ENCODE results near the gene RRP36. TPM values are rescaled to one million over a fixed set of nuclear protein-coding genes. Genes with fewer than 3 reads are reported as not detected.

Gene RRP36
- total RNA-seq, 1 donor from 2014 or later = 20.6 TPM

DNA sequence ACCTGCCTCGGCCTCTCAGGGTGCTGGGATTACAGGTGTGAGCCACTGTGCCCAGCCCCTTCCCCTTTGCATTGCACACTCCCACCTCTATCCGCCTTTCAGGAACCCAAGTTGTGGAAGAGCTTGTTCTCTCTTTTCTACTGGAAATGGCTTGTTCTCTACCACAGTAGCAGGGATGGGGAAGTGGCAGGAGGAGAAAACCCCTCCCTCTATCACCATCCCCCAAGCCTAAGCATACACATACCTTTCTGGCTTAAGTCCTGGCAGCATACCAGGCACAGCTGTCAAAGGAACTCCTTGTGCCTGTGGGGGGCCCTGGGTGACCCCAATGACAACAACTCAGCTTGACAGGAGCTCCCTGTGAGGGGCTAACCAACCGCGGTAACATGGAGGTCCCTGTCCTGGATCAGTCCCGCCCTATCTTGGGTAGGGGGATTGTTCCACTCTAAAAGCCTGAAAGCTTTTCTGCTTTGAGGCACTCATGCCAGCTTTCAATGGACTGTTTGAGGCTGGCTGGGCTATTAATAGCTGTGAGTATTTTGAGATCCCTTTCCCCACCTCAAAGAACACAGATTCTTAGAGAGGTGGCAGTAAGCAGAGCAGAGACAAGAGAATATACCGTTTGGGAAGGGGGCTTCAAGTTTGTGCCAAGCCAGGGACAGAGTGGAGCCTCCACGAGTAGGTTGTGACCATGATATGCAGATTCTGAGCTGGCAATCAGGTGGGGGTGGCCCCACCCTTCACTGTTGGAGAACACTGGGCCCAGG is 5.1 kb upstream of the RRP36 start:
- Histone ChIP-seq H3K36me3 (peaks cover 32 to 33% of the 10 kb centered on the region in 2 donors), H3K4me1 (peaks cover 18 to 39% of the 10 kb centered on the region in 2 donors), H3K27me3 (no peaks in the 10 kb centered on the region), H3K9me3 (no peaks in the 10 kb centered on the region), H3K4me3 (peak overlapping the region in 1 of 2 donors; percentile 76), H3K27ac (peak overlapping the region; percentile 27 to 82)
- intact Hi-C loops (cut with DNase I) = no loop called here
- no peak for DNase-seq (ENCODE audit: low spot score in 2 of 2)
- TF ChIP-seq, protein P1, sequence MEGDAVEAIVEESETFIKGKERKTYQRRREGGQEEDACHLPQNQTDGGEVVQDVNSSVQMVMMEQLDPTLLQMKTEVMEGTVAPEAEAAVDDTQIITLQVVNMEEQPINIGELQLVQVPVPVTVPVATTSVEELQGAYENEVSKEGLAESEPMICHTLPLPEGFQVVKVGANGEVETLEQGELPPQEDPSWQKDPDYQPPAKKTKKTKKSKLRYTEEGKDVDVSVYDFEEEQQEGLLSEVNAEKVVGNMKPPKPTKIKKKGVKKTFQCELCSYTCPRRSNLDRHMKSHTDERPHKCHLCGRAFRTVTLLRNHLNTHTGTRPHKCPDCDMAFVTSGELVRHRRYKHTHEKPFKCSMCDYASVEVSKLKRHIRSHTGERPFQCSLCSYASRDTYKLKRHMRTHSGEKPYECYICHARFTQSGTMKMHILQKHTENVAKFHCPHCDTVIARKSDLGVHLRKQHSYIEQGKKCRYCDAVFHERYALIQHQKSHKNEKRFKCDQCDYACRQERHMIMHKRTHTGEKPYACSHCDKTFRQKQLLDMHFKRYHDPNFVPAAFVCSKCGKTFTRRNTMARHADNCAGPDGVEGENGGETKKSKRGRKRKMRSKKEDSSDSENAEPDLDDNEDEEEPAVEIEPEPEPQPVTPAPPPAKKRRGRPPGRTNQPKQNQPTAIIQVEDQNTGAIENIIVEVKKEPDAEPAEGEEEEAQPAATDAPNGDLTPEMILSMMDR (IDR thresholded peaks at IDR 0.05) = no peak

DNA sequence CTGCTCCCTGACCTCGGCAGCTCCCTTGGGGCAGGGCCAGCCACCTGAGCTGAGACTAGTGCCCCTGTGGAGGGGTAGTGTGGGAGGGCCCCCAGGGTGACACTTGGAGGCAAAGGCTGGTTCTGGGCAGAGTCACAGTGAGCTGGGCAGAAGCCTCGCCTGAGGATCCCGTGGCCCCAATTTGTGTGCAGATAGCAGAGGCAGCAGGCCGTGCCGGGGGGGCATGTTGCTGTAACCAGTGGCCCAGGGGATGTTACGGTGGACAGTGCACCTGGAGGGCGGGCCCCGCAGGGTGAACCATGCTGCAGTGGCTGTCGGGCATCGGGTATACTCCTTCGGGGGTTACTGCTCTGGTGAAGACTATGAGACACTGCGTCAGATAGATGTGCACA is 4.5 kb upstream of the RRP36 start:
- peaks cover 18 to 39% of the 10 kb centered on the region in 2 donors for H3K4me1 ChIP-seq
- H3K27me3 ChIP-seq = no peaks in the 10 kb centered on the region
- peaks cover 27 to 28% of the 10 kb centered on the region in 2 donors for H3K36me3 ChIP-seq
- intact Hi-C loops (cut with DNase I) = no loop called here
- TF ChIP-seq, protein P1 (IDR thresholded peaks at IDR 0.05) = no peak
- no peaks in the 10 kb centered on the region for H3K9me3 ChIP-seq
- peak overlapping the region in 1 of 2 donors; percentile 76 for H3K4me3 ChIP-seq
- H3K27ac ChIP-seq = peak overlapping the region; percentile 27 to 82
- no peak for DNase-seq (ENCODE audit: low spot score in 2 of 2)

DNA sequence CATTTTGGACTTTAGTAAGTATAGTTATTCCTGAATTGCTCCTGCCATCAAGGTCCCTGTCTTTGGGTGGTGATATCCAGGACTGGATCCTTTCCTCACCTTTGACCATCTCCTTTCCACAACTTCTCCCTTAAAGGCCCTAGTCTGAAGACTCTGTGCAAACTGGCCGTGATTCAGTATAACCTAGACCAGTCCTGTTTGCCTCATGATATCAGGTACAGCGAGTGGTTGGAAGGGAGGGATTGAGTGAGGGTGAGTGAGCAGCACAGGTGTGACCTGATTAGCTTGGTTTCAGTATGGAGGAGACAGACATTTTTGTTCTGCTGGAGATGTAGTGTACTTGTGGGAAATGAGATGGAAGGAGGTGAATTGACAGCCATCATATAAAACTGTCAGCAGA is 2.3 kb upstream of the RRP36 start:
- intact Hi-C loops (cut with DNase I) = no loop called here
- Histone ChIP-seq H3K4me1 (peaks cover 22 to 43% of the 10 kb centered on the region in 2 donors), H3K9me3 (no peaks in the 10 kb centered on the region), H3K27ac (no peak overlapping the region), H3K36me3 (peaks cover 25 to 27% of the 10 kb centered on the region in 2 donors), H3K4me3 (no peak overlapping the region), H3K27me3 (no peaks in the 10 kb centered on the region)
- TF ChIP-seq, protein P1 (IDR thresholded peaks at IDR 0.05) = no peak
- no peak for DNase-seq (ENCODE audit: low spot score in 2 of 2)

DNA sequence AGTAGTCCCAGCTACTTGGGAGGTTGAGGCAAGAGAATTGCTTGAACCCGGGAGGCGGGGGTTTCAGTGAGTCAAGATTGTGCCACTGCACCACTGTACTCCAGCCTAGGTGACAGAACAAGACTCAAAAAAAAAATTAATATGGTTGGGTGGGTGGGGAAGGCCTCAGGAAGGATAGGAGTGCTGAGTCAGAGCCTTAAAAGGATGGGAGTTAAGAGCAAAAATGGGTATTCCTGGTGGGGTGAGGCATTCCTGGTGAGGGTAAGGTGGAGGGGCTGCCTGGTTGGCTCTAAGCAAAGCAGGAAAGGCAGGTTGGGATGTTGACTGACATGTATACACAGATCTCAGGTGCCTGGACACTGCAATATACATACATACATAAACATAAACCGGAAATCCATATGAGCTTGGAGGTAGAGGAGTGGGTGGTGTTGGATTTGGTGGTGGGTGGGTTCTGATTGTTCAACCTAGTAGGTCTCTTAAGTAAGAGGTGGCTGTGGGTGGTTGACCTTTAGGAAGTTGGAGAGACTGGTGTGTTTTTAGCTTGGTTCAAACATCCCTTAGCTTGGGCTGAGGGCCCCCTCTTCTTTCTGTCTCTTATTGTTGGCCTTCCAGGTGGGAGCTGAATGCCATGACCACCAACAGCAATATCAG is 1.2 kb upstream of the RRP36 start:
- Histone ChIP-seq H3K36me3 (peaks cover 34 to 35% of the 10 kb centered on the region in 2 donors), H3K9me3 (no peaks in the 10 kb centered on the region), H3K27ac (peak overlapping the region; percentile 79 to 95), H3K4me3 (no peak overlapping the region), H3K4me1 (peaks cover 22 to 40% of the 10 kb centered on the region in 2 donors), H3K27me3 (no peaks in the 10 kb centered on the region)
- no peak for DNase-seq (ENCODE audit: low spot score in 2 of 2)
- TF ChIP-seq, protein P1 (IDR thresholded peaks at IDR 0.05) = no peak
- intact Hi-C loops (cut with DNase I) = no loop called here

DNA sequence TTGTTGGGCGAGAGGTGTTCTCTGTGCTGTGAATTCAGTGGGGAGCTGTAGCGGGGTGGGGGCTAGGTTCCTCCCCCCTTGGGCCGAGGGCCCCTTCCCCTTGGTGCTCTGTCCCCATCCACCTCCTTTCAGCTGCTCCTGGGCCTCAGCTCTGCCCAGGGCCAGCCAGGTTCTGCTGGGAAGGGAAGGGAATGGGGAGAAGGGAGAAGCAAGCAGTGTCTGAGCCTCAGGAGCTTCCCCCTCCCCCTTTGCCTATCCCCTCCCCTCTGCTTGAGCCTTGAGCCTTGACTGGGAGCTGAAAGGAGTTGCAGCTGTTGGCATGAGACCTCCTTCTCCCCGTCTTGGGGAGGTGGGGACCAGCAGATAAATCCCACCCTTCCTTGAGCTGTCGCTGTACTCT is 576 bp upstream of the RRP36 start:
- peaks cover 22 to 33% of the 10 kb centered on the region in 2 donors for H3K4me1 ChIP-seq
- intact Hi-C loops (cut with DNase I) = loop anchor here (1.0 kb wide), 1 partner anchor 38 kb away; the partner anchor contains the start of genes KLC4 and MRPL2

More for the DNA sequence above, 576 bp upstream of the RRP36 start:
- H3K27ac ChIP-seq = peak overlapping the region; percentile 79 to 95
- TF ChIP-seq, protein P1 (IDR thresholded peaks at IDR 0.05) = no peak
- DNase-seq (ENCODE audit: low spot score in 2 of 2) = no peak
- H3K36me3 ChIP-seq = peaks cover 41 to 42% of the 10 kb centered on the region in 2 donors
- no peaks in the 10 kb centered on the region for H3K9me3 ChIP-seq
- no peaks in the 10 kb centered on the region for H3K27me3 ChIP-seq
- peak overlapping the region; percentile 77 to 98 for H3K4me3 ChIP-seq

Data from ascending aorta (tissue), 2 donors.